PC-9 (cell line): ENCODE measurements around the gene IGSF21.
A peak's percentile ranks its signal among the peaks of the same experiment; 100 is the strongest.

Experiments
- EZH2 ChIP-seq: fragments of 200-600 bp; sonication (generic); IDR thresholded peaks from 2 replicates; pipeline ENCODE4 v1.8.0; 2017; ENCODE audit warnings: antibody characterized with exemption, low read depth
- TF ChIP-seq, protein P1 (sequence below): fragments of 200-600 bp; sonication (generic); conservative IDR thresholded peaks from 2 replicates; pipeline ENCODE4 v1.6.1; 2017; ENCODE audit warnings: mixed run types, antibody characterized with exemption, mild to moderate bottlenecking, moderate library complexity

DNA sequence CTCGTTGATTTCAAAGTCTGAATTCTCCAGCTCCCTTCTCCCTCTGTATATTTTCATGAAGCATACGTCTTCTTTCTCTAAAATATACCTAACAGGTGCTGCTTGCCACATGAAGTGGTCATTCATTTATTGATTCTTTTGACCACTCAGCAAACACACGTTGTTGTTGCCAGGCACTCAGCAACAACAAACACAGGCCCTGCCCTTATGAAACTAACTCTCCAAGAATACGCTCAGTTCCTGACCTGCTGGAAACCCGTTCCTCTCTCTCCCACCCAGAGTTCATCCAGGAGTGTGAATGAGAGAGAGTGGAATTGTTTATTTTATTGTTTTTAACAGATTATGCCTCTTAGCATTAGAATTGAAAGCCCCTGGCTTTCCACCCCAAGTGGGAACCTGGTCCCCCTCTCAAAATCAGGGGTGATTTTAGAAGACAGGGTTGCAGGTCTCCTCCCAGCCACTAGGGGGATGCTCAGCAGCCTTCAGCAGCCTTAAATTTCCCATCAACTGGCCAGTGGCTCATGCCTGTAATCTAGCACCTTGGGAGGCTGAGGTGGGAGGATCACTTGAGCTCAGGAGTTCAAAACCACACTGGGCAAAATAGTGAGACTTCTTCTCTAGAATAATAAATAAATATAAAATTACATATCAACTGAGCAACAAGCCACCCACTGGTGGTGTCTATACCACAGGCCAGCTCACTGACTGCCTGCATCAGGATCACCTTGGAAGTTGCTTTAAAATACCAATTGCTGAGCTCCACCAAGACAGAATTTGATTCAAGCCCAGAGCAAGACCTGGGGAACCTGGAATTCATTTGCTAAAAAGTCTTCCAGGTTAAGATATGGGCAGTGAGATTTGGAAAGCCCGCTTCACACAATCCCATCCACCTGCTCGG lies 192.1 kb downstream of the IGSF21 start:
- TF ChIP-seq EZH2: no peak
- TF ChIP-seq, protein P1, sequence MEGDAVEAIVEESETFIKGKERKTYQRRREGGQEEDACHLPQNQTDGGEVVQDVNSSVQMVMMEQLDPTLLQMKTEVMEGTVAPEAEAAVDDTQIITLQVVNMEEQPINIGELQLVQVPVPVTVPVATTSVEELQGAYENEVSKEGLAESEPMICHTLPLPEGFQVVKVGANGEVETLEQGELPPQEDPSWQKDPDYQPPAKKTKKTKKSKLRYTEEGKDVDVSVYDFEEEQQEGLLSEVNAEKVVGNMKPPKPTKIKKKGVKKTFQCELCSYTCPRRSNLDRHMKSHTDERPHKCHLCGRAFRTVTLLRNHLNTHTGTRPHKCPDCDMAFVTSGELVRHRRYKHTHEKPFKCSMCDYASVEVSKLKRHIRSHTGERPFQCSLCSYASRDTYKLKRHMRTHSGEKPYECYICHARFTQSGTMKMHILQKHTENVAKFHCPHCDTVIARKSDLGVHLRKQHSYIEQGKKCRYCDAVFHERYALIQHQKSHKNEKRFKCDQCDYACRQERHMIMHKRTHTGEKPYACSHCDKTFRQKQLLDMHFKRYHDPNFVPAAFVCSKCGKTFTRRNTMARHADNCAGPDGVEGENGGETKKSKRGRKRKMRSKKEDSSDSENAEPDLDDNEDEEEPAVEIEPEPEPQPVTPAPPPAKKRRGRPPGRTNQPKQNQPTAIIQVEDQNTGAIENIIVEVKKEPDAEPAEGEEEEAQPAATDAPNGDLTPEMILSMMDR: peak; percentile 76
